ENCODE results near the gene KIF2A.

The KIF2A gene

DNA sequence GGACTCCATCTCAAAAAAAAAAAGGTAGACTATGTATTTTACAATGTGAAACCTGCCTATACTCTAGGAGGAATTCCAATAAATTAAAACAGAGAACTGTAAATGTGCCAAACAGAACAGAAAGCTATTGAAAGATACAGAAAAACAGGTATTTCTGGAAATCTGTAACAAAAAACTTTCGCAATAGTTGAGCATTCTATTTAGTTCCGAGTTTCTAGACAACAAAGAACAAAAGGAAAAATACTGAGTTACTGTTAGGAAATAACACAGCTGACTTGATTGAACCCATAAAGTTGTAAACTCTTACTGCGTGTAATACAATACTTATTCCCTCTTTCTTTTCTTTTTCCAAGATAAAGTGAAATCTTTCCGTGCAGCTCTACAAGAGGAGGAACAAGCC, 79.1 kb downstream of the KIF2A start:
- no peak for DNase-seq (ENCODE audit: low read depth)

DNA sequence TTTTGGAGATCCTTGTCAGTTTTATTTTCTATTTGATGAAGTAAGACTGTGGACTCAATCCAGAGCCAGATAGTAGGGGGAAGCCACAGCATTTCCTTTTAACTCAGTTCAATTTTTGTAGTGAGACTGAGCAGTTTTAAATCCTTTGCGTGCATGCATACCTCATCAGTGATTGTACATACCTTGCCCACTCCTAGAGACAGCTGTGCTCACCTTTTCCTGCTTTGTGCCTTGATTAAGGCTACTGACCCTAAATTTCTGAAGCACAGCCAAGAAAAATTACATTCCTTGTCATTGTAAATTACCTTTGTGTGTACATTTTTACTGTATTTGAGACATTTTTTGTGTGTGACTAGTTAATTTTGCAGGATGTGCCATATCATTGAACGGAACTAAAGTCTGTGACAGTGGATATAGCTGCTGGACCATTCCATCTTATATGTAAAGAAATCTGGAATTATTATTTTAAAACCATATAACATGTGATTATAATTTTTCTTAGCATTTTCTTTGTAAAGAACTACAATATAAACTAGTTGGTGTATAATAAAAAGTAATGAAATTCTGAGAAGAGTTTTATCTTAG, 79.9 kb downstream of the KIF2A start:
- no peak for DNase-seq (ENCODE audit: low read depth)

DNA sequence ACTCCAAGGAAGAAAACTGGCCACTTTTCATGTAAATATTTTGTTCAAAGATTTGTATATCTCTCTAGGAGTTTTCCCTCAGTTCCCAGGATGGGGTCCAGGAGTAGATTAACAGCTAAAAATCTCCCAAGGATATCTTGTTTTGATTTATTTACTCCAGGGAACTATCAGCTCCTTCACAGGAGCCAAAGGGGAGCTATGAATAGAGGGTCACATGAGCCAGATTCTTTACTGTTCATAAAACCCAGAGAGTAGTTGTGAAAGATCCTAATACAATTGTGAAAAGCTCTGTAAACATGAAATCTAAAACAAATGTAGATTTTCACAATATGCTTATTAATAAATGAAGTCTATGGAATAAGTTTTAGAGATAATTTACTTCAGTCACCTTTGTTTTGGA, 80.8 kb downstream of the KIF2A start:
- no peak for DNase-seq (ENCODE audit: low read depth)

- no peak for DNase-seq (ENCODE audit: low read depth)
Observed at GRCh38 chr5:62395210-62395950, 89.4 kb downstream of the KIF2A start.

- peak; percentile 90 for DNase-seq (ENCODE audit: low read depth)
Observed at GRCh38 chr5:62403411-62404250, 97.6 kb downstream of the KIF2A start, which contains the start of gene DIMT1. Gene DIMT1 (minus strand): TSS chr5:62403905. CDS start chr5:62403772, 133 bp downstream.

DNA sequence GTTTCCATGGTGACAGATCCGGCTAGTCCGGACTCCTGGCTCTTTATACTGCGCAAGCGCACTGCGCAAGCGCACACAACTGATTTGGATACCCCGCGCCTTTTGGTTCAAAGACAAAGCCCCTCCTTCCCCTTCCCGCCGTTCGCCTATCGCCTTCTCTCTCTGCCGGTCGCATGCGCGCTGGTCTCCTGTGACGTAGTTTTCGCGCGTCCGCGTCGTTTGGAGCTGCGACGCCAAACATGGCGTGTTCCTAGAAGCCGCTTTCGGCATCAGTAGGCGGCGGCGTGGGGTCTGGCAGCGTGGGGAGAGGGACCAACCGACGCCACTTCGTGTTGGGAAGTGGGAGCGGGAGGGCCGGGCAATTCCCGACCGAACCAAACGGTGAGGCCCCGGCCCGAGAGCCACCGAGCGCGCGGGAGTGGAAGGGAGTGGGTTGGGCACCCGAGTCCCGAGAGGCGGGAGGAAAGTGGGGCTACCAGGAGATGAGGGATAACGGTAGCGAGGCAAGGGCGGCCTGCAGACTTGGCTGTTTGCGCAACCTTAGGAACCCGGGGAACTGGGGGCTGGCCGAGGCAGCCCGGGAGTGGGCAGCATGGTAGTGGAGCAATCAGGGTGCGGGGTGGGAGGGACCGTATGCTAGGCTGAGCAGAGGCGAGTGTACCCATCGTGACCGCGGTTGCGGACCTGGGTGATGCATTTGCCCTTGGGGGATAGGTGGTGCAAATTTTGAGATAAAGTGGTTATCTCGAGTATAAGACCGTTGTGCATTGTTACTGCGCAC, 106.7 kb downstream of the KIF2A start, which contains the start of gene IPO11:
TSS of gene IPO11 (plus strand) at position 215 of the 781 bp plus-strand sequence. CDS start 24,517 bp downstream, outside the sequence.
- peak; percentile 98 for DNase-seq (ENCODE audit: low read depth)

DNA sequence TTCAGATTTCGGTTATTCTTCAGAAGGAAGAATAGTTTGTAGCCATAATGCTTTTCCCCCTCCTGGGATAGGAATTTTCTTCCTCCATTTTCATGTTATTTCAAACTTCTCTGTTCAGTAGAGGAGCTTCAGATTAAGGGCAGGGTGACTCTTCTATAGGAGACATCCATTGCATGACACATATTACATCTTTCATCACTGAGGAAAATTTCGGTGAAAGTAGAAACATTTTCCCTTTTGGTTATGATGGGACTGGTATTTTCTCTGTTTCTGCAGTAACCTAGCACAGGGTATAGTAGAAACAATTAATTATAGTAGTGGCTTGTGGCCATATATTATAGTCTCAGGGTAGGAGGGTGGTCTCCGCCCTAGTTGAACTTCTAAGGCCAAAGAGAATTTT, 107.7 kb downstream of the KIF2A start:
- DNase-seq (ENCODE audit: low read depth) = no peak

DNA sequence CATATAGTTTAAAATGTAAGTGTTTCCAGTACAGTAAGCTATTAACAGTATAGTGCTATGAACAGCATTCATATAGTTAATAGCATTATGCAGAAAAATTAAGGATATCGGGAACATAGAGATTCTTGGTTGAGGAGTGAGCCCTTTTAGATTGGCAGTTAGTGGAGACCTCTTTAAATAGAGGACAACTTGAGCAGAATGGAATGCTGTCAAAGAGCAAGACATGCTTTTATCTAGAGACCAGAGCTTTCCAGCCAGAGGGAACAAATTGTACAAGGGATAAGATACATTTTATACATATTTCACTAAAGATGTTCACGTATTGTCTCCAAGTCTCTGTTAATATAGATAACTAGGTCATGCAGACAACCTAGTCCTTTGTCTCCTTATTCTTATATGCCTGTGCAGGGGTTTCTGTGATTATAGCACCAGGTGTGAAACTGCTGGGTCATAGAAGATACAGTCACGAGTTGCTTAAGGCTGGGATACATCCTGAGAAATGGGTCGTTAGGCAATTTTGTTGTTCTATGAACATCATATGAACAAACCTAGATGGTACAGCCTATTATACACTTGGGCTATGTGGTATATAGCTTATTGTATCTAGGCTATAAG, 112.6 kb downstream of the KIF2A start:
- no peak for DNase-seq (ENCODE audit: low read depth)

DNA sequence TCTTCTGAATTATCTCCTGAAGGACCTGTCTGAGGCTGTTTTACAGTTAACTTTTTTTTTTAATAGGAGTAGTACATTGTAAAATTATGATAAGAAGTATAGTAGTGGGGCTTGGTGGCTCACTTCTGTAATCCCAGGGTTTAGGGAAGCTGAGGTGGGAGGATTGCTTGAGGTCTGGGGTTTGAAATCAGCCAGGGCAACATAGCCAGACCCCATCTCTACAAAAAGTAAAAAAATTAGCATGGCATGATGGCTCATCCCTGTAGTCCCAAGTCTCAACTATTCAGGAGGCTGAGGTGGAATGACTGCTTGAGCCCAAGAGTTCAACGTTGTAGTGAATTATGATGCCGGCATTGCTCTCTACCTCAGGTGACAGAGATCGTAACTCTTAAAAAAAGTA, 113.6 kb downstream of the KIF2A start:
- no peak for DNase-seq (ENCODE audit: low read depth)

- DNase-seq (ENCODE audit: low read depth) = no peak
Observed at GRCh38 chr5:62421414-62421813, 115.4 kb downstream of the KIF2A start.

- DNase-seq (ENCODE audit: low read depth) = no peak
Observed at GRCh38 chr5:62424763-62425162, 118.8 kb downstream of the KIF2A start.

GRCh38 chr5:62431735-62432620, 126.0 kb downstream of the KIF2A start:
- DNase-seq (ENCODE audit: low read depth) = no peak

DNA sequence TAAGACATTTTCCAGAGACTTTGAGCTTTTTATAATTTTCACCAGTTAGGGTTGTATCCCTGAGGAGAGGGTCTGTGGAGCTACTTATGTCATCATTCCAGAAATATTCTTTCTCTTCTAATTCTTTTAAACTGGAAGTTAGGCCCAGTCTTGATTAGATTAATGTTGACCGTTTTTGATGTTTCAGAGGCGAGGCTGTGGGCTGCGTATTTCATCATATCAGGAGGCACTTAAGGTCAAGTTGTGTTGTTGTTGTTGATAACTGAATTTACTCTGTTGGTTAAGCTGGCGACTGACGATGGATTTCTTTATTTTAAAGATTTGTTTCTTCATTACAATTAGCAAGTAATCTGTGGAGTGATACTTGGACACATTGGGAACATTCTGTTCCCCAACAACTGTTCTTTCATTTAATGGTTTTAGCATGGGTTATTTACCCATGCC, 126.6 kb downstream of the KIF2A start:
- no peak for DNase-seq (ENCODE audit: low read depth)

All from activated T-cell treated with anti-CD3 and anti-CD28 coated beads for 24 hours (primary cell).